PFSK-1 (cell line): Measurements from ENCODE around the gene TRAF1.

ENCODE experiments used
- FOXP2 ChIP-seq: optimal IDR thresholded peaks from 2 replicates; pipeline ENCODE3; 2011; ENCODE audit warnings: borderline replicate concordance, control low read depth, inconsistent platforms; ENCODE audit not compliant: insufficient read depth; ENCODE audit errors: extremely low read length, extremely low read depth
- POLR2AphosphoS5 ChIP-seq: IDR thresholded peaks from 2 replicates; pipeline ENCODE4 v1.6.1; 2012; ENCODE audit warnings: low read depth, mild to moderate bottlenecking, control low read depth, low read length, moderate library complexity
- REST ChIP-seq, 2 experiments: IDR thresholded peaks; 2 replicates each; pipeline versions ENCODE4 v1.6.1 to v1.8.0; 2011 to 2012; ENCODE audit warnings: low read depth in 2 of 2, low read length in 2 of 2, control low read depth in 1 of 2, inconsistent platforms in 1 of 2, mild to moderate bottlenecking in 1 of 2, moderate library complexity in 1 of 2; ENCODE audit not compliant: insufficient read depth in 1 of 2
- SIN3A ChIP-seq: IDR thresholded peaks from 2 replicates; pipeline ENCODE4 v1.6.1; 2012; ENCODE audit warnings: mild to moderate bottlenecking, low read length, moderate library complexity, borderline replicate concordance; ENCODE audit not compliant: insufficient read depth
- TAF1 ChIP-seq: IDR thresholded peaks from 2 replicates; pipeline ENCODE4 v1.6.1; 2012; ENCODE audit warnings: low read length, control low read depth, borderline replicate concordance; ENCODE audit not compliant: insufficient read depth

TRAF1 gene

GRCh38 chr9:120869360-120869687, 57.3 kb downstream of the TRAF1 start:
- TF ChIP-seq REST (IDR thresholded peaks at IDR 0.05; ENCODE audit: insufficient read depth in 1 of 2, low read depth in 2 of 2, low read length in 2 of 2) = no peak
- no peak for TF ChIP-seq POLR2AphosphoS5
- no peak for TF ChIP-seq TAF1
- TF ChIP-seq FOXP2 = no peak
- TF ChIP-seq SIN3A = no peak

- no peak for TF ChIP-seq REST (IDR thresholded peaks at IDR 0.05; ENCODE audit: insufficient read depth in 1 of 2, low read depth in 2 of 2, low read length in 2 of 2)
- TF ChIP-seq SIN3A = no peak
- no peak for TF ChIP-seq POLR2AphosphoS5
- TF ChIP-seq TAF1 = no peak
- no peak for TF ChIP-seq FOXP2
Observed at GRCh38 chr9:120868676-120869359, 57.8 kb downstream of the TRAF1 start.

- no peak for TF ChIP-seq SIN3A
- TF ChIP-seq FOXP2 = no peak
- TF ChIP-seq POLR2AphosphoS5 = no peak
- TF ChIP-seq TAF1 = no peak
- no peak for TF ChIP-seq REST (IDR thresholded peaks at IDR 0.05; ENCODE audit: insufficient read depth in 1 of 2, low read depth in 2 of 2, low read length in 2 of 2)
Observed at GRCh38 chr9:120868339-120868675, 58.3 kb downstream of the TRAF1 start.

GRCh38 chr9:120867676-120868338, 58.8 kb downstream of the TRAF1 start:
- TF ChIP-seq FOXP2 (no peak), TAF1 (no peak), REST (IDR thresholded peaks at IDR 0.05; ENCODE audit: insufficient read depth in 1 of 2, low read depth in 2 of 2, low read length in 2 of 2) (no peak), POLR2AphosphoS5 (no peak), SIN3A (no peak)
